GM23338 (cell line): Measurements from ENCODE around the gene ULK3. TPM values are rescaled to one million over a fixed set of nuclear protein-coding genes. Genes with fewer than 3 reads are reported as not detected.

Source experiments
- ATAC-seq: fragments of 200-7000 bp; cut with Tn5 transposase; 3 replicates; pipeline ENCODE4 v1.9.1; 2020
- DNase-seq: peaks from one replicate; pipeline ENCODE4 v3.0.0-alpha.2; 2015; ENCODE audit warnings: low spot score
- H2AFZ ChIP-seq: fragments of 200-600 bp; sonication (generic); 2 replicates; pipeline ENCODE4 v1.8.0; 2016; ENCODE audit warnings: antibody characterized with exemption, mild to moderate bottlenecking, moderate library complexity
- H3F3A ChIP-seq: fragments of 200-600 bp; sonication (generic); replicated peaks from 2 replicates; pipeline ENCODE4 v1.8.0; 2017; ENCODE audit warnings: antibody characterized with exemption, mixed run types, low read depth
- H3K27ac ChIP-seq: fragments of 200-600 bp; sonication (generic); 2 replicates; pipeline ENCODE4 v1.6.1; 2016; ENCODE audit warnings: low read depth
- H3K27me3 ChIP-seq: fragments of 200-600 bp; sonication (generic); 2 replicates; pipeline ENCODE4 v1.8.0; 2016; ENCODE audit warnings: mild to moderate bottlenecking, mixed run types, moderate library complexity; ENCODE audit not compliant: insufficient read depth
- H3K36me3 ChIP-seq: fragments of 200-600 bp; sonication (generic); 2 replicates; pipeline ENCODE4 v1.8.0; 2016; ENCODE audit warnings: mild to moderate bottlenecking; ENCODE audit not compliant: insufficient read depth
- H3K4me1 ChIP-seq: fragments of 200-600 bp; sonication (generic); 2 replicates; pipeline ENCODE4 v1.8.0; 2016; ENCODE audit warnings: mild to moderate bottlenecking, moderate library complexity; ENCODE audit not compliant: insufficient read depth
- H3K4me2 ChIP-seq: fragments of 200-600 bp; sonication (generic); 2 replicates; pipeline ENCODE4 v1.7.1; 2017; ENCODE audit warnings: mixed run types
- H3K4me3 ChIP-seq: fragments of 200-600 bp; sonication (generic); 2 replicates; pipeline ENCODE4 v1.6.1; 2016; ENCODE audit warnings: mixed run types
- H3K79me2 ChIP-seq: fragments of 200-600 bp; sonication (generic); replicated peaks from 2 replicates; pipeline ENCODE4 v1.8.0; 2017; ENCODE audit warnings: mild to moderate bottlenecking; ENCODE audit not compliant: insufficient read depth
- H3K9me2 ChIP-seq: fragments of 200-600 bp; sonication (generic); 2 replicates; pipeline ENCODE4 v1.8.0; 2017; ENCODE audit not compliant: insufficient read depth
- H4K20me1 ChIP-seq: fragments of 200-600 bp; sonication (generic); replicated peaks from 2 replicates; pipeline ENCODE4 v1.8.0; 2017; ENCODE audit warnings: mild to moderate bottlenecking; ENCODE audit not compliant: insufficient read depth
- H3K27ac Mint-ChIP-seq: 2 replicates; pipeline ENCODE4 v1.8.0; 2020; ENCODE audit warnings: inconsistent platforms, mild to moderate bottlenecking, moderate library complexity, mixed read lengths
- H3K27me3 Mint-ChIP-seq: 3 replicates; pipeline ENCODE4 v1.8.0; 2022; ENCODE audit warnings: low read depth, mild to moderate bottlenecking, moderate library complexity, mixed read lengths, inconsistent platforms; ENCODE audit not compliant: insufficient read depth, poor library complexity
- H3K36me3 Mint-ChIP-seq: 3 replicates; pipeline ENCODE4 v1.8.0; 2021; ENCODE audit warnings: low read depth, mild to moderate bottlenecking, inconsistent platforms, moderate library complexity, mixed read lengths
- H3K4me1 Mint-ChIP-seq: 3 replicates; pipeline ENCODE4 v1.8.0; 2020; ENCODE audit warnings: mild to moderate bottlenecking, inconsistent platforms, mixed read lengths
- H3K4me3 Mint-ChIP-seq: 3 replicates; pipeline ENCODE4 v1.8.0; 2021; ENCODE audit warnings: moderate library complexity, mild to moderate bottlenecking, inconsistent platforms, mixed read lengths
- H3K9me3 Mint-ChIP-seq: 3 replicates; pipeline ENCODE4 v1.8.0; 2020; ENCODE audit warnings: moderate library complexity, mild to moderate bottlenecking, inconsistent platforms, mixed read lengths
- EZH2 ChIP-seq: fragments of 200-600 bp; sonication (generic); IDR thresholded peaks from one replicate; pipeline ENCODE4 v1.8.0; 2017; ENCODE audit warnings: antibody characterized with exemption, mild to moderate bottlenecking, low read depth; ENCODE audit not compliant: unreplicated experiment
- EZH2phosphoT487 ChIP-seq: fragments of 200-600 bp; sonication (generic); IDR thresholded peaks from one replicate; pipeline ENCODE4 v1.8.1; 2018; ENCODE audit warnings: antibody characterized with exemption; ENCODE audit not compliant: unreplicated experiment
- JUNB ChIP-seq: IDR thresholded peaks from one replicate; pipeline ENCODE4 v1.6.1; 2016; ENCODE audit warnings: antibody characterized with exemption; ENCODE audit not compliant: unreplicated experiment
- NANOG ChIP-seq: IDR thresholded peaks from 2 replicates; pipeline ENCODE4 v1.6.1; 2016; ENCODE audit warnings: antibody characterized with exemption, borderline replicate concordance
- POLR2AphosphoS5 ChIP-seq: IDR thresholded peaks from 2 replicates; pipeline ENCODE4 v1.6.1; 2016; ENCODE audit warnings: antibody characterized with exemption, low read depth
- STAT1 ChIP-seq: IDR thresholded peaks from one replicate; pipeline ENCODE4 v1.6.1; 2016; ENCODE audit warnings: antibody characterized with exemption; ENCODE audit not compliant: unreplicated experiment
- ZNF114 ChIP-seq: fragments of 250-450 bp; sonication (Bioruptor Pico); IDR thresholded peaks from 2 replicates; pipeline ENCODE4 v1.5.0; 2020; ENCODE audit warnings: mild to moderate bottlenecking, moderate library complexity
- ZNF331 ChIP-seq: fragments of 250-450 bp; sonication (Bioruptor Pico); IDR thresholded peaks from 2 replicates; pipeline ENCODE4 v1.5.0; 2020; ENCODE audit warnings: low read depth, mild to moderate bottlenecking, moderate library complexity
- polyA plus RNA-seq: library from polyadenylated mRNA; unstranded; fragments of >200 nt; fragmentation: Nextera tagmentation; extraction: Ambion mirVana; gene quantifications from 2 replicates; pipeline ENCODE4 v1.2.1, GENCODE V29; 2016
- total RNA-seq: library from RNA; depleted of rRNA; stranded (reverse); fragments of >200 nt; shearing (Covaris generic); gene quantifications from 2 replicates; pipeline ENCODE4 v1.2.3, GENCODE V29; 2014
- TF ChIP-seq, protein P1 (sequence below): IDR thresholded peaks from one replicate; pipeline ENCODE4 v1.6.1; 2018; ENCODE audit warnings: antibody characterized with exemption; ENCODE audit not compliant: unreplicated experiment
- TF ChIP-seq, protein P2 (sequence below), 2 experiments: fragments of 200-600 bp in 1 of 2; sonication (generic) in 1 of 2; conservative IDR thresholded peaks; 2 replicates each; pipeline versions ENCODE4 v1.5.1 to v1.6.1; 2016 to 2017; ENCODE audit warnings: antibody characterized with exemption in 2 of 2, low read depth in 2 of 2, mild to moderate bottlenecking in 2 of 2, moderate library complexity in 1 of 2
- TF ChIP-seq, protein P3 (sequence below): IDR thresholded peaks from 2 replicates; pipeline ENCODE4 v1.6.1; 2016; ENCODE audit warnings: antibody characterized with exemption

The ULK3 gene
- total and polyA plus RNA-seq, 2 experiments from 2014 or later, result 20.3 to 35.4 TPM

DNA sequence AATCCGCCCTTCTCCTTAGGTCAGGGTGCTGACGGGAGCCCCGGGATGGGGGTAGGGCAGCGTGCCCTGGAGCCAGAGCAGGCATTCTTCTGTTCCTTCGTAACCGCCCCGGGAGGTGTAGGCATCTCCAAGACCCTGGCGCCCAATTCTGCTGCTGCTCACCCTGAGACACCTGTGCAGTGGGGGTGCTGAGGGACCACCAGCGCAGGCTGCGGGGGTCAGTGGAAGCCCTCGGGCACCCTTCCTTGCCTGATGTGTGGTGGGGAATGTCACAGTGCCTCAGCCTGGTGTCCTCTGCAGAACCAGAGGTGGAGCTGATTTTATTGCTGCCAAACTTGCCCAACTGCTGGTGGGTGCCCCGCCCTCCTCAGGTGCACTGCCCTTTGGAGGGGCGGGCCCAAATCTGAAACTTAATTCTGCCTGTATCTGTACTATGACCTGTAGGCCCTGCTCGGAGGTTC lies 53.8 kb downstream of the ULK3 start:
- H2AFZ ChIP-seq, result no peak overlapping the region
- H3K36me3 ChIP-seq, result no peaks in the 10 kb centered on the region
- H3K27ac Mint-ChIP-seq, result no peak overlapping the region
- H3K9me3 Mint-ChIP-seq, result no peaks in the 10 kb centered on the region
- H3K27ac ChIP-seq, result no peak overlapping the region
- peaks cover 25% of the 10 kb centered on the region for H3K4me1 ChIP-seq
- H3F3A ChIP-seq, result peaks cover 7% of the 10 kb centered on the region
- no peaks in the 10 kb centered on the region for H3K36me3 Mint-ChIP-seq
- peaks cover 51% of the 10 kb centered on the region for H4K20me1 ChIP-seq
- peaks cover 31% of the 10 kb centered on the region for H3K4me1 Mint-ChIP-seq
- peak overlapping the region; percentile 11; the same call in 1 of the 3 replicates for H3K4me3 Mint-ChIP-seq
- ATAC-seq, result peak; percentile 16
- H3K79me2 ChIP-seq, result peaks cover 16% of the 10 kb centered on the region
- TF ChIP-seq, protein P1, sequence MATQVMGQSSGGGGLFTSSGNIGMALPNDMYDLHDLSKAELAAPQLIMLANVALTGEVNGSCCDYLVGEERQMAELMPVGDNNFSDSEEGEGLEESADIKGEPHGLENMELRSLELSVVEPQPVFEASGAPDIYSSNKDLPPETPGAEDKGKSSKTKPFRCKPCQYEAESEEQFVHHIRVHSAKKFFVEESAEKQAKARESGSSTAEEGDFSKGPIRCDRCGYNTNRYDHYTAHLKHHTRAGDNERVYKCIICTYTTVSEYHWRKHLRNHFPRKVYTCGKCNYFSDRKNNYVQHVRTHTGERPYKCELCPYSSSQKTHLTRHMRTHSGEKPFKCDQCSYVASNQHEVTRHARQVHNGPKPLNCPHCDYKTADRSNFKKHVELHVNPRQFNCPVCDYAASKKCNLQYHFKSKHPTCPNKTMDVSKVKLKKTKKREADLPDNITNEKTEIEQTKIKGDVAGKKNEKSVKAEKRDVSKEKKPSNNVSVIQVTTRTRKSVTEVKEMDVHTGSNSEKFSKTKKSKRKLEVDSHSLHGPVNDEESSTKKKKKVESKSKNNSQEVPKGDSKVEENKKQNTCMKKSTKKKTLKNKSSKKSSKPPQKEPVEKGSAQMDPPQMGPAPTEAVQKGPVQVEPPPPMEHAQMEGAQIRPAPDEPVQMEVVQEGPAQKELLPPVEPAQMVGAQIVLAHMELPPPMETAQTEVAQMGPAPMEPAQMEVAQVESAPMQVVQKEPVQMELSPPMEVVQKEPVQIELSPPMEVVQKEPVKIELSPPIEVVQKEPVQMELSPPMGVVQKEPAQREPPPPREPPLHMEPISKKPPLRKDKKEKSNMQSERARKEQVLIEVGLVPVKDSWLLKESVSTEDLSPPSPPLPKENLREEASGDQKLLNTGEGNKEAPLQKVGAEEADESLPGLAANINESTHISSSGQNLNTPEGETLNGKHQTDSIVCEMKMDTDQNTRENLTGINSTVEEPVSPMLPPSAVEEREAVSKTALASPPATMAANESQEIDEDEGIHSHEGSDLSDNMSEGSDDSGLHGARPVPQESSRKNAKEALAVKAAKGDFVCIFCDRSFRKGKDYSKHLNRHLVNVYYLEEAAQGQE, result no peak
- TF ChIP-seq ZNF114 (CRISPR knock-in tag), result no peak
- TF ChIP-seq, protein P2, sequence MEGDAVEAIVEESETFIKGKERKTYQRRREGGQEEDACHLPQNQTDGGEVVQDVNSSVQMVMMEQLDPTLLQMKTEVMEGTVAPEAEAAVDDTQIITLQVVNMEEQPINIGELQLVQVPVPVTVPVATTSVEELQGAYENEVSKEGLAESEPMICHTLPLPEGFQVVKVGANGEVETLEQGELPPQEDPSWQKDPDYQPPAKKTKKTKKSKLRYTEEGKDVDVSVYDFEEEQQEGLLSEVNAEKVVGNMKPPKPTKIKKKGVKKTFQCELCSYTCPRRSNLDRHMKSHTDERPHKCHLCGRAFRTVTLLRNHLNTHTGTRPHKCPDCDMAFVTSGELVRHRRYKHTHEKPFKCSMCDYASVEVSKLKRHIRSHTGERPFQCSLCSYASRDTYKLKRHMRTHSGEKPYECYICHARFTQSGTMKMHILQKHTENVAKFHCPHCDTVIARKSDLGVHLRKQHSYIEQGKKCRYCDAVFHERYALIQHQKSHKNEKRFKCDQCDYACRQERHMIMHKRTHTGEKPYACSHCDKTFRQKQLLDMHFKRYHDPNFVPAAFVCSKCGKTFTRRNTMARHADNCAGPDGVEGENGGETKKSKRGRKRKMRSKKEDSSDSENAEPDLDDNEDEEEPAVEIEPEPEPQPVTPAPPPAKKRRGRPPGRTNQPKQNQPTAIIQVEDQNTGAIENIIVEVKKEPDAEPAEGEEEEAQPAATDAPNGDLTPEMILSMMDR (conservative IDR thresholded peaks at IDR 0.05; ENCODE audit: low read depth in 2 of 2), result no peak
- TF ChIP-seq JUNB, result no peak
- no peak for TF ChIP-seq EZH2phosphoT487
- H3K4me3 ChIP-seq, result no peak overlapping the region
- peaks cover 19% of the 10 kb centered on the region for H3K27me3 Mint-ChIP-seq
- peak overlapping the region; percentile 69 for H3K4me2 ChIP-seq
- no peak for DNase-seq
- H3K27me3 ChIP-seq, result no peaks in the 10 kb centered on the region
- no peaks in the 10 kb centered on the region for H3K9me2 ChIP-seq

DNA sequence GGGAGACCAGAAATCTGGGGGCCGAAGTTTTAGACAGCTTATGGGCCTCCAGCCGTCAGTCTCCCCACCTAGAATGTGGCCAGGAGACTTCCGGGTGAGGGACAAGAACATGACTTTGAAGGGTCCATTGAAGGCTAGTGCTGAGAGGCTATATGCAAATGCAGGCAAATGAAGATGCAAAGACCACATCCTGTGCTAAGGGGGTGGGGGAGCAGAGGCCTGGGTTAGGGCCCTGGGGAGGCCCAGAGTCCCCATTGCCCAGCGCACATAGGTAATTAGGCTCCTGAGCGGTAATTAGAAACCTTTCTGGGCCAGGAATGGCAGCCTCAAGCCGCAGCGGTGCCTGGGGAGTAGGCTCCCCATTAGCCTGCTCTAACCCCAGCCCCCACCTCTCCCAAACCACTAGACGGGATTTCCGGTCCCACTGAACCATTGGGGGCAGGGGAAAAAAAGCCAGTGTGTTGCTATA lies 54.2 kb downstream of the ULK3 start:
- peak overlapping the region; percentile 69 for H3K4me2 ChIP-seq
- TF ChIP-seq, protein P1, result no peak
- TF ChIP-seq POLR2AphosphoS5 (no peak), EZH2 (no peak), STAT1 (no peak), ZNF114 (CRISPR knock-in tag) (no peak), NANOG (no peak), ZNF331 (CRISPR knock-in tag) (no peak), EZH2phosphoT487 (no peak), JUNB (no peak)
- TF ChIP-seq, protein P3, sequence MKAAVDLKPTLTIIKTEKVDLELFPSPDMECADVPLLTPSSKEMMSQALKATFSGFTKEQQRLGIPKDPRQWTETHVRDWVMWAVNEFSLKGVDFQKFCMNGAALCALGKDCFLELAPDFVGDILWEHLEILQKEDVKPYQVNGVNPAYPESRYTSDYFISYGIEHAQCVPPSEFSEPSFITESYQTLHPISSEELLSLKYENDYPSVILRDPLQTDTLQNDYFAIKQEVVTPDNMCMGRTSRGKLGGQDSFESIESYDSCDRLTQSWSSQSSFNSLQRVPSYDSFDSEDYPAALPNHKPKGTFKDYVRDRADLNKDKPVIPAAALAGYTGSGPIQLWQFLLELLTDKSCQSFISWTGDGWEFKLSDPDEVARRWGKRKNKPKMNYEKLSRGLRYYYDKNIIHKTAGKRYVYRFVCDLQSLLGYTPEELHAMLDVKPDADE, result no peak
- TF ChIP-seq, protein P2 (conservative IDR thresholded peaks at IDR 0.05; ENCODE audit: low read depth in 2 of 2), result no peak

More for the DNA sequence above, 54.2 kb downstream of the ULK3 start:
- Histone ChIP-seq H3K4me1 (peaks cover 26% of the 10 kb centered on the region), H3K27me3 (no peaks in the 10 kb centered on the region), H3K36me3 (no peaks in the 10 kb centered on the region), H3K4me3 (no peak overlapping the region), H4K20me1 (peaks cover 50% of the 10 kb centered on the region), H3K9me2 (no peaks in the 10 kb centered on the region), H2AFZ (no peak overlapping the region), H3K79me2 (peaks cover 16% of the 10 kb centered on the region), H3F3A (peaks cover 7% of the 10 kb centered on the region), H3K27ac (no peak overlapping the region)
- Mint-ChIP-seq H3K4me1 (peaks cover 32% of the 10 kb centered on the region), H3K36me3 (no peaks in the 10 kb centered on the region), H3K27ac (no peak overlapping the region), H3K4me3 (no peak overlapping the region), H3K9me3 (no peaks in the 10 kb centered on the region), H3K27me3 (peaks cover 22% of the 10 kb centered on the region)
- ATAC-seq (peak; percentile 55), DNase-seq (peak; percentile 60)
